Gastroesophageal sphincter (tissue), 3 donors: ENCODE measurements around the gene ZNF90.

ENCODE experiments used
- EP300 ChIP-seq: sonication (generic); formaldehyde crosslinking; IDR thresholded peaks from one replicate; pipeline ENCODE4 v1.6.1; 2017; ENCODE audit warnings: antibody characterized with exemption, mild to moderate bottlenecking
- TF ChIP-seq, protein P1 (sequence below), 4 experiments: fragments of 200-600 bp in 2 of 4; fragments of 450-650 bp in 2 of 4; sonication (generic) in 1 of 4; IDR thresholded peaks; one replicate each; pipeline ENCODE4 v1.5.1; 2017 to 2019; ENCODE audit warnings: antibody characterized with exemption in 4 of 4, mild to moderate bottlenecking in 2 of 4, moderate library complexity in 2 of 4

DNA sequence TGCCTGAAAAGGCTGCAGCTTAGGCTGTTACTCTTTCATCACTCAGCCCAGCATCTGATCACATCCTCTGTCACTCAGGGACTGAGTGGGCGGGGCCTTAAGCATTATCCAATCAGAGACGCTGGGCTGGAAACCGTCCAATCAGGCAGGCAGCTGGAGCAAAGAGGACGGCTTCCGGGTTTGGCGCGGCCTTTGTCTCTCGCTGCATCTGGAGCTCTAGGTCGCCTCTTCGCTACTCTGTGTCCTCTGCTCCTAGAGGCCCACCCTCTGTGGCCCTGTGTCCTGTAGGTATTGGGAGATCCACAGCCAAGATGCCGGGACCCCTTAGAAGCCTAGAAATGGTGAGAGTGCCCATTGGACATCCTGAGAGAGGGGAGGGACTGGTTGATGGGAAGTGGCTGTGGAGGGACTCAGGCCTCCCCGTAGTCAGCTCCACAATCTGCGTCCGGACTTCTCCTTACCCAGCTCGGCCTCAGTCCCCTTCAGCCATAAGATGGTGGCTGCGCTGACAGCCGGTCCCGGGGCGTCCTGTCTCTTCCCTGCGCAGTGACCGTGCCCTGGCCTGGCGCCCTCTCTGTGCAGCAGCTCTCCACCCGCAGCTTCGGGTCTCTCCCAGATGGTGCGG is 89.3 kb downstream of the ZNF90 start, which contains the start of gene ZNF486:
- no peak for TF ChIP-seq EP300
- TF ChIP-seq, protein P1, sequence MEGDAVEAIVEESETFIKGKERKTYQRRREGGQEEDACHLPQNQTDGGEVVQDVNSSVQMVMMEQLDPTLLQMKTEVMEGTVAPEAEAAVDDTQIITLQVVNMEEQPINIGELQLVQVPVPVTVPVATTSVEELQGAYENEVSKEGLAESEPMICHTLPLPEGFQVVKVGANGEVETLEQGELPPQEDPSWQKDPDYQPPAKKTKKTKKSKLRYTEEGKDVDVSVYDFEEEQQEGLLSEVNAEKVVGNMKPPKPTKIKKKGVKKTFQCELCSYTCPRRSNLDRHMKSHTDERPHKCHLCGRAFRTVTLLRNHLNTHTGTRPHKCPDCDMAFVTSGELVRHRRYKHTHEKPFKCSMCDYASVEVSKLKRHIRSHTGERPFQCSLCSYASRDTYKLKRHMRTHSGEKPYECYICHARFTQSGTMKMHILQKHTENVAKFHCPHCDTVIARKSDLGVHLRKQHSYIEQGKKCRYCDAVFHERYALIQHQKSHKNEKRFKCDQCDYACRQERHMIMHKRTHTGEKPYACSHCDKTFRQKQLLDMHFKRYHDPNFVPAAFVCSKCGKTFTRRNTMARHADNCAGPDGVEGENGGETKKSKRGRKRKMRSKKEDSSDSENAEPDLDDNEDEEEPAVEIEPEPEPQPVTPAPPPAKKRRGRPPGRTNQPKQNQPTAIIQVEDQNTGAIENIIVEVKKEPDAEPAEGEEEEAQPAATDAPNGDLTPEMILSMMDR (IDR thresholded peaks at IDR 0.05), result no peak
